Urothelium cell line (cell line): Measurements from ENCODE around the gene MARCHF6.
"Not testable (repeated sequence)": the region's sequence is repeated elsewhere in the genome, so short reads cannot be mapped to it uniquely, and the experiment has no call there.

ENCODE experiments used
- DNase-seq: peaks from one replicate; pipeline ENCODE4 v3.0.0; 2011; ENCODE audit warnings: low spot score, mixed read lengths
- FAIRE-seq: peaks from 2 replicates; lab custom pipeline; 2011; peaks lifted over from hg19 to GRCh38; lab: Jason Lieb, UNC

The MARCHF6 gene

GRCh38 chr5:10348258-10348657, 5.2 kb upstream of the MARCHF6 start:
- FAIRE-seq, result no peak
- DNase-seq, result no peak

GRCh38 chr5:10351199-10351905, 2.1 kb upstream of the MARCHF6 start:
- FAIRE-seq (no peak), DNase-seq (peak; percentile 31)

- no peak for DNase-seq
- no peak for FAIRE-seq
Measured at GRCh38 chr5:10351919-10352318, 1.6 kb upstream of the MARCHF6 start.

GRCh38 chr5:10352430-10353240, 860 bp upstream of the MARCHF6 start:
- no peak for FAIRE-seq
- peak; percentile 30 for DNase-seq

- FAIRE-seq (no peak), DNase-seq (peak; percentile 41)
Measured at GRCh38 chr5:10354048-10354872, 765 bp downstream of the MARCHF6 start.

GRCh38 chr5:10355071-10355889, 1.8 kb downstream of the MARCHF6 start:
- DNase-seq (no peak), FAIRE-seq (no peak)

- DNase-seq (no peak), FAIRE-seq (no peak)
Measured at GRCh38 chr5:10358999-10359398, 5.5 kb downstream of the MARCHF6 start.

- no peak for FAIRE-seq
- DNase-seq, result no peak
Measured at GRCh38 chr5:10360686-10361085, 7.2 kb downstream of the MARCHF6 start.

- no peak for FAIRE-seq
- no peak for DNase-seq
Measured at GRCh38 chr5:10363519-10364185, 10.2 kb downstream of the MARCHF6 start.

- no peak for FAIRE-seq
- no peak for DNase-seq
Measured at GRCh38 chr5:10364186-10364689, 10.7 kb downstream of the MARCHF6 start.

GRCh38 chr5:10365782-10366181, 12.3 kb downstream of the MARCHF6 start:
- DNase-seq, result no peak

GRCh38 chr5:10366310-10367272, 13.1 kb downstream of the MARCHF6 start:
- FAIRE-seq, result peak; percentile 85
- peak; percentile 32 for DNase-seq

More at GRCh38 chr5:10365782-10366181, 12.3 kb downstream of the MARCHF6 start:
- FAIRE-seq, result no peak

GRCh38 chr5:10367579-10367978, 14.1 kb downstream of the MARCHF6 start:
- DNase-seq, result no peak
- FAIRE-seq, result no peak

- no peak for DNase-seq
Measured at GRCh38 chr5:10370931-10371330, 17.4 kb downstream of the MARCHF6 start.

GRCh38 chr5:10371369-10371768, 17.9 kb downstream of the MARCHF6 start:
- DNase-seq, FAIRE-seq: not testable (repeated sequence)

More at GRCh38 chr5:10370931-10371330, 17.4 kb downstream of the MARCHF6 start:
- no peak for FAIRE-seq

- FAIRE-seq (peak; percentile 59), DNase-seq (no peak)
Measured at GRCh38 chr5:10372726-10373709, 19.5 kb downstream of the MARCHF6 start.
